Loucy (cell line): ENCODE results near the gene SAMD1.

Experiments
- EZH2phosphoT487 ChIP-seq: fragments of 200-600 bp; IDR thresholded peaks from 2 replicates; pipeline ENCODE4 v1.6.1; 2018; ENCODE audit warnings: antibody characterized with exemption, mild to moderate bottlenecking, moderate library complexity, borderline replicate concordance
- TF ChIP-seq, protein P1 (sequence below): fragments of 200-600 bp; sonication (generic); conservative IDR thresholded peaks from 2 replicates; pipeline ENCODE4 v1.5.1; 2014; ENCODE audit warnings: mild to moderate bottlenecking, antibody characterized with exemption, low read length

DNA sequence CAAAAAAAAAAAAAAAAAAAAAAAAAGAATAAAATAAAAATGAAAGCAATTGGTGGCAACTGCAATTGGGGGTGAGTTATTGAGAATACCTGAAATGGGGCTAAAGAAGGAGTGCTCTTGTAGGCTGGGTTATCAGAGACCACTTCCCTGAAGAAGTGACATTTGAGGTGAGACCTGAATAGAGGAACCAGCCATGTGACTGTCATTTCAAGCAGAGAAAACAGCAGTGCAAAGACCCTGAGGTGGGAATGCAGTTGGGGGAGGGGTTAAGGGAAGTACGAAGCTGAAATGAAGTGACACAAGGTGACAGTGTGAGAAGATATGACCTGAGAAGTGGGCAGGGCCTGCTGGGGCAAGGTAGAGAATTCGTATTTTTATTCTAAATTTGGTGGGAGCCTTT, 24.4 kb downstream of the SAMD1 start:
- TF ChIP-seq, protein P1, sequence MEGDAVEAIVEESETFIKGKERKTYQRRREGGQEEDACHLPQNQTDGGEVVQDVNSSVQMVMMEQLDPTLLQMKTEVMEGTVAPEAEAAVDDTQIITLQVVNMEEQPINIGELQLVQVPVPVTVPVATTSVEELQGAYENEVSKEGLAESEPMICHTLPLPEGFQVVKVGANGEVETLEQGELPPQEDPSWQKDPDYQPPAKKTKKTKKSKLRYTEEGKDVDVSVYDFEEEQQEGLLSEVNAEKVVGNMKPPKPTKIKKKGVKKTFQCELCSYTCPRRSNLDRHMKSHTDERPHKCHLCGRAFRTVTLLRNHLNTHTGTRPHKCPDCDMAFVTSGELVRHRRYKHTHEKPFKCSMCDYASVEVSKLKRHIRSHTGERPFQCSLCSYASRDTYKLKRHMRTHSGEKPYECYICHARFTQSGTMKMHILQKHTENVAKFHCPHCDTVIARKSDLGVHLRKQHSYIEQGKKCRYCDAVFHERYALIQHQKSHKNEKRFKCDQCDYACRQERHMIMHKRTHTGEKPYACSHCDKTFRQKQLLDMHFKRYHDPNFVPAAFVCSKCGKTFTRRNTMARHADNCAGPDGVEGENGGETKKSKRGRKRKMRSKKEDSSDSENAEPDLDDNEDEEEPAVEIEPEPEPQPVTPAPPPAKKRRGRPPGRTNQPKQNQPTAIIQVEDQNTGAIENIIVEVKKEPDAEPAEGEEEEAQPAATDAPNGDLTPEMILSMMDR: no peak
- no peak for TF ChIP-seq EZH2phosphoT487
